NT2/D1 (cell line): Measurements from ENCODE around the gene TYMP.

Source experiments
- YY1 ChIP-seq: IDR thresholded peaks from 2 replicates; pipeline ENCODE4 v1.6.1; 2011; ENCODE audit not compliant: insufficient read length, insufficient read depth
- ZNF274 ChIP-seq: IDR thresholded peaks from 2 replicates; pipeline ENCODE4 v1.6.1; 2011; ENCODE audit warnings: mild to moderate bottlenecking, low read depth, low read length

GRCh38 chr22:50525104-50525857 is 4.5 kb downstream of the TYMP start, which contains the start of gene SCO2:
- no peak for TF ChIP-seq ZNF274
- no peak for TF ChIP-seq YY1
